HG03378 (cell line): ENCODE measurements around the gene CACTIN.

Source experiments
- ATAC-seq: cut with Tn5 transposase; IDR thresholded peaks from one replicate; pipeline ENCODE4 v1.9.1; 2021; ENCODE audit warnings: mild to moderate bottlenecking, moderate library complexity; ENCODE audit not compliant: unreplicated experiment

CACTIN gene

DNA sequence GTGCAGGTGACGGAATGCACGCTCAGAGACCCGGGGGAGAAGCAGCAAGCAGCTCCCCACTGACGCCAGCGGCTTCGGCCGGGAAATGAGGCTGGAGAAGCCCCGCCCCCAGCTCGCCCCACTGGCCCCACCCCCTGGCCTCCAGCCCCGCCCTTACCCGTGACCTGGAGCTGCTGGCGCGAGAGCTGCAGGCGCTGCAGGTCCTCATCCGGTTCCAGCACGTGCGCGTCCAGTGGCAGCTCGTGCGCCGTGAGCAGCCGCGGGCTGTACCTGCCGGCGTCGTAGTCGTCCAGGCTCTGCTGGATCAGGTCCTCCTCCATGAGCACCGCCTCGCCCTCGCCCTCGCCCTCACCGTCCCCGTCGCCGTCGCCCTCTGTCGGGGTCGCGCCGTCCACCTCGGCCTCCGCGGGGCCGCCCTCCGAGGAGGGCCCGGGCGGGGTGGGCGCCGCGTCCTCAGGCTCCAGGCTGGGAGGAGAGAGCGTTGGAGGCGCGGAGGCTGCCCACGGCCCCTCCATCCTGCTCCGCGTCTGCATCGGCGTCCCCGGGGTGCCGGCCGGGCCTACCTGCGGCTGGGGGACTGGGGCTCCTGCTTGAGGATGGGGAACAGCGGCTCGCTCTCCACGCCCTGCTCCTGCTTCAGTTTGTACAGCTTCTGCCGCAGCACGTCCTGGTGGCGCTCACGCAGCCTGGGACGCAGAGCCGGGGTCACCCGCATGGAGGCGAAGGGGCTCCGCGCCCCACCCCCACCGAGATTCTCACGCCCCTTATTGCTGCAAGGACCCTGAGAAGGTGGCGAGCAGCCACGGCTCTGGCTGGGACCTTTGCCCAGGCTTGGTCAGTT is 13.5 kb downstream of the CACTIN start:
- no peak for ATAC-seq

DNA sequence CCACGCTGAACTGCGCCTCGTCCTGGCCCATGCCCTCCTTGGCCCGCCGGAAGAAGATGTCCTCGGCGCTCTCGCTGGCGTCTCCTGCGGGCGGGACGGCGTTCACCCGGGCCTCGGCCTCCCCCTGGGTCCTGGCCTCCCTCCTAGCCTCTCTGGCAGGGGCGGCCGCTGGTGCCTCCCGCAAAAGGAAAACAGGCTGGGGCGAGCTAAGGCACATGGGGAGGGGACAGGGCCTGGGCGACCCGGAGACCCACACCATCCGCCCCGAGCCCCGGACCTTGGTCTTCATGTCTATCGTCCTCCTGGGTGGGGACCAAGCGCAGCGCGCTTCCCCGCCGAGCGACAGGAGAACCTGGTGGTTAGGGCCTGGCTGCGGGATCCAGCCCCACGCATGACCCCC is 14.3 kb downstream of the CACTIN start:
- ATAC-seq = no peak

DNA sequence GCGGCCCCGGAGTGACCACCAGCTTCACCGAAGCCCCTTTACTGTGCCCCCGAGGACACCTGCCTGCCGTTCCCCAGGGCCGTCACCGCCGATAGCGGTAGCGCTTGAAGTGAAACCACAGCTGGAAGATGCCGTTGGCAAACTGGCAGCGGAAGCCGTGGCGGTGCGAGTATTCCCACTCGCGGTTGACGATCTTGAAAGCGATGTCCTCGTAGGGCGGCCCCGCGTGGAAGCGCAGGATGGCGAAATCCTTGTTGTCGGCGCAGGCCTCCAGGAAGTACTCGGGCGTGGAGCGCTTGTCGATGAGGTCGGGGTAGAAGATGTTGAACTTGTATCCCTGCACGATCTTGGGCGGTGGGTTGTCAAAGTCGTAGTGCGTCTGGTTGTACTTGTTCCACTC is 14.7 kb downstream of the CACTIN start:
- no peak for ATAC-seq

GRCh38 chr19:3610745-3611717 is 15.6 kb downstream of the CACTIN start:
- ATAC-seq = no peak

GRCh38 chr19:3609779-3610719 is 16.5 kb downstream of the CACTIN start:
- ATAC-seq = no peak

DNA sequence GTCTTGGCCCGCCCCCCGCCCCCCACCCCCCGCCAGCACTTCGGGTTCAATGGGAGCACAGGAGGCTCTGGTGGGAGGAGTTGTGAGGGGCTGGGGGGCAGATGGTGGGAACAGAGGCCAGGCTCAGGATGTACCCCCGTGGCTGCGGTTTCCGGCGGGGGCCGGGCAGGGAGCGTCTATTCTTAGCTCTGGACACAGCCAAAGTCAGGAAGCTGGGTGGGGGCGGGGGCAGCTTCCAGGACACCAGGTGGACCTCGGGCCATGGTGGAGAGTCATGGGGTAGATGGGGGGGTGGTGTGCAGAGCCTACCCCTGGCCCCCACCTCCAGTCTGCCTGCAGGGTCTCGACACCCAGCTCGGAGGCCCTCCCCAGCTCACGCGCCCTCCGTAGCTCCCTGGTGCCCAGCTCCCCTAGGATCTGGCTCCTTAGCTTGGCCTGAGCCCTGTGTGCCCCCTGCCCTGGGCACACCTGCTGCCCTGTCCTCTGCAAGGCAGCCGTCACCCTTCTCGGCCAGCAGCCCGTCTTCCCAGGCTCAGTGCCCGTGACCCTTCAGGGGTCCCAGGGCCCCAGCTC is 17.8 kb downstream of the CACTIN start:
- ATAC-seq = no peak

GRCh38 chr19:3608079-3608641 is 18.4 kb downstream of the CACTIN start:
- no peak for ATAC-seq

DNA sequence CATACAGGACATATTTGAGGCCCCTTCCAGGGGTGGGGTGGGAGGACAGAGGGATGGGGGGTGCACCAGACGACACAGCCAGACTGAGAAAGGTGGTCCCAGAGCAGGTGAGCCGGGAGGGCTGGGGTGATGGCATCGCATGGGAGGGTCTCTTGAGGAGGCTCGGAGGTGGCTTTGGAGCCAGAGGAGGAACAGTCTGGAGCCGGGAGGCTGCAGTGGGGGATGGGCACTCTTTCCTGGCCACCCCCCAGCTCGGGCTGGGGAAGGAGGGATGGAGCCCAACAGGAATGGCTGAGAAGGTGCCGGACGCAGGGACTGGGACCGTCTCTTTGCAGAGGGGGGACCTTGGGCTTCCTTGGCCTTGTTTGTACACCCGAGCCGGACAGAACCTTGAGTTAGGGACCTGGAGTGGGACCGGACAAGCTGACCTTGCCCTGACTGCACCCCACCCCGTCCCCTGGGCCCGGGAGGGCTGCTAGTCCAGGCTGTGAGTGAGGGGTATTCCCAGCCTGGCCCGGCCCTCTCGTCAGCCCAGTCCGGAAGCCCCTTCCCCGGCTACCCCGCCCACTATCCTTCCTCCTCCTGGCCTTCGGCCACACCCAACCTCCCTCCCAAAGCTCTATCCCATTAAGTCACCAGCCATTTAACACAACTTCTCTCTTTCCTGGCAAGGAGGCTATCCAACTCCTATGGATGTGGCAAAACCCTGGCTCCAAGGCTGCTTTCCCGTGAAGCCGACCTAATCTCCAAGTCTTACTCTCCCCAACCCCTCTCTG is 19.1 kb downstream of the CACTIN start:
- no peak for ATAC-seq

DNA sequence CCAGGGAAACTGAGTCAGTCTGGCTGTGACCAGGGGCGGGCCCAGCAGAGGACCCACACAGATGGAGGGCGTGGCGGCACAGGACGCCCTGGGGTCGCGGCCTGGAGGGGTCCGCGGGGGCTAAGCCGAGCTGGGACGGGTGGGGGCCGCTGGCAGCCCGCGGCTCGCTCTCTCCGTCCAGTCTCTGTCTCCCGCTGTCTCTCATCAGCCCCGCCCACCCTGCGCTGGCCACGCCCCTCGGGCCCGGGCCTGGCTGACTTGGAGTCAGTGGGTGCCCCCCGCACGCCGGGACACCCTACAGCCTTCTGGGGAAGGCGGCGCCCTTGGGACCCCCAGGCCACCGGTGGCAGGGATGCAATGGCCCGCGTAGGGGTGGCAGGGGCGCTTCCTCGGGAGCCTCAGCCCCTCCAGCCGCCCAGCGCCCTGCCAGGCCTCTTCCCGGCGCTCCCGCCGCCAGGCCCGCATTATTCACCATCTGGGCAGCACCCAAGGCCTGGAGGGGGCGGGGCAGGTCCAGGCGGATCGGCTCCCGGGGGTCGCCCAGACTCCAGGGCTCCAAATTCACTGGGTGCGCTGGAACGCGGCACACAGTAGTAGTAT is 19.8 kb downstream of the CACTIN start, which contains the start of gene TBXA2R:
Gene TBXA2R, minus strand, starts transcription at position 186 of the 600 bp plus-strand sequence. CDS start 6,241 bp downstream, outside the sequence.
- ATAC-seq = no peak

DNA sequence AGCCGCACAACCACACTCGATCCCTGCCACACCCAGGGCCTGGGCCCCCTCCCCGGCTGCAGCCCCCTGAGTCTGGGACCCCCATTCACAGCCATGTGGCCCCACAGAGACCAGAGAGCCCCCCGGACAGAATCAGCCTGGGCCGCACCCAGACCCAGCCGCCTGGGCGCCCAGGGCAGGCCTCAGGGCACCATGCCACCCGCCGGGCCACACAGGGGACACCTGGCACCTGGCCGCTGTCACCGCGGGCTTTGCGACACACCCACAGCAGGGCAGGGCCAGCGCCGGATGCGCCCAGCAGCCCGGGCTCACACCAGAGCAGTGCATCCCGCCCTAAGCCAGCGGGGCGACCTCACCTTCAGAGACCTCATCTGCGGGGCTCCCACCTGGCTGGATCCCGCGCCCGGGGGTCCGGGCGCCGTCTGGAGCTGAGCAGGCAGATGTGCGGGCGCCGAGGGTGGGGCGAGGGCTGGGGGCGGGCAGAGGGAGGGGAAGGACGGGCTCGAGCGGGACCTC is 20.4 kb downstream of the CACTIN start:
- ATAC-seq = no peak

GRCh38 chr19:3605770-3606169 is 20.8 kb downstream of the CACTIN start:
- no peak for ATAC-seq

- no peak for ATAC-seq
These were observed 21.2 kb downstream of the CACTIN start for GRCh38 chr19:3605361-3605760.

DNA sequence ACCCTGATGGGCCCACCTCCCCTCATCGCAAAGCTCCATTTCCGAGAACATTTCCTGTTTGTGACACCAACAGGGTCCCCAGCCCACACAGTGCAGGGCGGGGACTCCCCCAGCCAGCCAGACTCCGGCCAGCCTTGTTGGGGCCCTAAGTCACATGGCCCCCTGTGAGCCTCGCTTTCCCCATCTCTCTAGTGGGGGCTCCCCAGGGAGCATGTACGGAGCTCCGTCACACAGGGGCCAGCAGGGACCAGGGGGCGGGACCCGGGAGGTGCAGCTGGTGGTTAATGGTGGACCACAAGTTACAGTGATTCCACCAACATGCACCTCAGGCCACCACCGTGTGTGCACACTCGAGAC is 21.6 kb downstream of the CACTIN start:
- no peak for ATAC-seq

- no peak for ATAC-seq
These were observed 22.2 kb downstream of the CACTIN start for GRCh38 chr19:3604227-3604986.

- ATAC-seq = no peak
These were observed 23.3 kb downstream of the CACTIN start for GRCh38 chr19:3603121-3603811.

DNA sequence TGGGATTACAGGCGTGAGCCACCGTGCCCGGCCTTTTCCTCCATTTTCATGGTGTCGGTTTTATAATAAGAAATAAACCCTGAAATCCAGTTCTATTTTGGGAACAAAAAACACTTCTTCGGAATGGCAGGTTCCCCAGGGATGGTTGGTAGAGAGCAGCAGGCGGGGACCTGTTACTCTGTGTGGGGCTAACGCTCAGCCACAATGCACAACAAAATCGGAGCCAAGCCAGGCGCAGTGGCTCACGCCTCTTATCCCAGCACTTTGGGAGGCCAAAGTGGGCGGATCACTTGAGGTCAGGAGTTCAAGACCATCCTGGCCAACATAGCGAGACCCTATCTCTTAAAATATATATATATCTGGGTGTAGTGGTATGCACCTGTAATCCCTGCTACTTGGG is 25.6 kb downstream of the CACTIN start:
- no peak for ATAC-seq

DNA sequence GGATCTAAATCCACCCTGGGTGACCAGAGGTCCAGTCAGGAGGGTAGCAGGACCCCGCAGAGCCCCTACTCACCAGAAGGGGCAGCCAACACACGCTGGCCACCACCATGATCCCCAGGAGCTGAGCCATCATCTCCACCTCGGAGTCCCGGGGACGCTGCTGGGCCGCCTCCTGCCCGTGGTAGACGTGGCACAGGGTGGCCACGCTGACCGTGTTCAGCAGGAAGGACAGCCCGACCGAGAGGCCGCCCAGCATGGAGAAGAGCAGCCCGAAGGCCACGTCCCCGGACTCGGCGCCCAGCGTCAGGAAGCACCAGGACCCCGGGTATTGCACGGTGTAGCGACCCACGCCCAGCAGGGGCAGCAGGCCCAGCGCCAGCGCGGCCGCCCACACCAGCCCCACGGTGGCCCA is 26.8 kb downstream of the CACTIN start:
- no peak for ATAC-seq
